ENCODE measurements around the gene ANKRD11.

DNA sequence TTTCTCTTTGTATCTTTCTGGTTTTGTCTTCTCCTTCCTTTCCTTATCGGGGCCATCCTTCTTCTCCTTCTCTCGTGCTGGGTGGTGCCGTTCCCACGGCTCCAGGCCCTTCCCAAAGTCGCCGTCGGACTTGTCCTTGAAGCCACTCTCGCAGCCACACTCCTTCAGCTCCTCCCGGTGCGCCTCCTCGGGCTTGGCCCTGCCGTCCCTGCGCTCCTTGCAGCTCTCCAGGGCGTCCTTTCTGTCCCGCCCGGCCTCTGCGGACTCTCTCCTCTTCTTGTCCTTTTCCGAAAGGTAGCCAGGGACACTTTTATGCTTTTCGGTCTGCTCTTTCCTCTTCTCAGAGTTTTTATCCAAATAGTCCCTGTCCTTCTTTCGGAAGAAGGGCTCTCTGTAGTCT is 206.9 kb downstream of the ANKRD11 start:
- TF ChIP-seq EZH2 (IDR thresholded peaks at IDR 0.05) (no peak), JUND (IDR thresholded peaks at IDR 0.05) (no peak), SIN3A (IDR thresholded peaks at IDR 0.05; ENCODE audit: low read depth) (no peak), CEBPB (IDR thresholded peaks at IDR 0.05; ENCODE audit: low read depth) (no peak), RAD21 (IDR thresholded peaks at IDR 0.05; ENCODE audit: low read depth) (no peak), FOSL1 (IDR thresholded peaks at IDR 0.05; ENCODE audit: low read depth) (no peak), POLR2A (IDR thresholded peaks at IDR 0.05; ENCODE audit: borderline replicate concordance, extremely low read depth, insufficient read depth, insufficient read length) (no peak), YY1 (IDR thresholded peaks at IDR 0.05; ENCODE audit: extremely low read depth, insufficient replicate concordance, low read depth, low read length) (no peak), SRF (IDR thresholded peaks at IDR 0.05; ENCODE audit: low read depth) (no peak)
- TF ChIP-seq, protein P1, sequence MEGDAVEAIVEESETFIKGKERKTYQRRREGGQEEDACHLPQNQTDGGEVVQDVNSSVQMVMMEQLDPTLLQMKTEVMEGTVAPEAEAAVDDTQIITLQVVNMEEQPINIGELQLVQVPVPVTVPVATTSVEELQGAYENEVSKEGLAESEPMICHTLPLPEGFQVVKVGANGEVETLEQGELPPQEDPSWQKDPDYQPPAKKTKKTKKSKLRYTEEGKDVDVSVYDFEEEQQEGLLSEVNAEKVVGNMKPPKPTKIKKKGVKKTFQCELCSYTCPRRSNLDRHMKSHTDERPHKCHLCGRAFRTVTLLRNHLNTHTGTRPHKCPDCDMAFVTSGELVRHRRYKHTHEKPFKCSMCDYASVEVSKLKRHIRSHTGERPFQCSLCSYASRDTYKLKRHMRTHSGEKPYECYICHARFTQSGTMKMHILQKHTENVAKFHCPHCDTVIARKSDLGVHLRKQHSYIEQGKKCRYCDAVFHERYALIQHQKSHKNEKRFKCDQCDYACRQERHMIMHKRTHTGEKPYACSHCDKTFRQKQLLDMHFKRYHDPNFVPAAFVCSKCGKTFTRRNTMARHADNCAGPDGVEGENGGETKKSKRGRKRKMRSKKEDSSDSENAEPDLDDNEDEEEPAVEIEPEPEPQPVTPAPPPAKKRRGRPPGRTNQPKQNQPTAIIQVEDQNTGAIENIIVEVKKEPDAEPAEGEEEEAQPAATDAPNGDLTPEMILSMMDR (IDR thresholded peaks at IDR 0.05 in 2 of 3, conservative IDR thresholded peaks at IDR 0.05 in 1 of 3; ENCODE audit: borderline replicate concordance in 1 of 3, insufficient read depth in 1 of 3, low read depth in 2 of 3, low read length in 2 of 3): no peak

All from HCT116 (cell line).